ENCODE measurements around the gene ABRACL.

The ABRACL gene

DNA sequence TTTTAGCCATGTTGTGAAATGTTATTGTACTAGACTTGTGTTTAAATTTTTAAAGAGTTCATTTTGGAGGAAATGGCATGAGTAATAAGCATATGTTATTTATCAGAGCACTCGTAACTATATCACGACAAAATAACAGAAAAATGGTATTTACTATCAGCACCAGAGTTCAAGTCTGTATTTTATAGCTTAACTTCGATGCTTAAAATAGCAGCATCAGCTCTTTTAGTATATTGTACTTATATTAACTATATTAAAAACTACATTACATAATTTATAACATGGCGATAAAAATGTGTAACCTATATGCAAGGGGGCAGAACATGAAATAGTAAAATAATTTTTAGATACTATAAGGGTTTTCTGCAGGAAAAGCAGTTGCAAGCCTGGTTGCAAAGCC, 52.9 kb downstream of the ABRACL start:
- Histone ChIP-seq H3K9me3 (ENCODE audit: insufficient read depth, low read length) (no peaks in the 10 kb centered on the region), H3K4me1 (ENCODE audit: insufficient read depth, insufficient read length) (no peaks in the 10 kb centered on the region), H3K27me3 (ENCODE audit: insufficient read depth, insufficient read length) (no peaks in the 10 kb centered on the region), H3K36me3 (ENCODE audit: insufficient read depth, insufficient read length, low read length) (no peaks in the 10 kb centered on the region), H3K9ac (ENCODE audit: insufficient read length, low read depth) (no peak overlapping the region), H3K4me3 (ENCODE audit: insufficient read length, low read depth) (no peak overlapping the region)
- no peak for DNase-seq (ENCODE audit: low read depth, low spot score)
- no peak for TF ChIP-seq SUZ12 (IDR thresholded peaks at IDR 0.05; ENCODE audit: extremely low read depth, insufficient read depth, insufficient read length)
- no peak for TF ChIP-seq YY1 (IDR thresholded peaks at IDR 0.05; ENCODE audit: insufficient read depth, insufficient read length)
- no peak for TF ChIP-seq ZNF274 (IDR thresholded peaks at IDR 0.05; ENCODE audit: low read depth, low read length)

DNA sequence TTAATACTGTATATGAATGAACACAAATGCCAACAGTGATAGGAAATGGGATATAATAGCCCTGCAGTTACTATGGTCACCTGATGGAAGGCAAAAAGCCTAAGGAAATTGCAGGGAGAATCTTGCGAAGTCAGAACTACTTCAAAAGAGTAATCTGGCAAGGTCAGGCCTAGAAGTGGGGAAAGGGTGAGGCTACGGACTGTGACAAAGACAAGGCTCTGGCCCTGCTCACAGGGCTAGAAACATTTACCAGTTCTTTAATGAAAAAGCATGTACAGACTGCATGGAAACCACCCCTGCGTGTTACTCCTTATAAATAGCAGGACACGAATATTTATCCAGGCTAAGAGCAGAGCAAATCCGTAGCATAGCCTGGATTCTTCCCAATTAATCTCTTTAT, 53.8 kb downstream of the ABRACL start:
- no peaks in the 10 kb centered on the region for H3K36me3 ChIP-seq (ENCODE audit: insufficient read depth, insufficient read length, low read length)
- DNase-seq (ENCODE audit: low read depth, low spot score): no peak
- H3K27me3 ChIP-seq (ENCODE audit: insufficient read depth, insufficient read length): no peaks in the 10 kb centered on the region
- H3K4me1 ChIP-seq (ENCODE audit: insufficient read depth, insufficient read length): no peaks in the 10 kb centered on the region
- H3K9me3 ChIP-seq (ENCODE audit: insufficient read depth, low read length): no peaks in the 10 kb centered on the region
- H3K9ac ChIP-seq (ENCODE audit: insufficient read length, low read depth): no peak overlapping the region
- TF ChIP-seq SUZ12 (IDR thresholded peaks at IDR 0.05; ENCODE audit: extremely low read depth, insufficient read depth, insufficient read length) (no peak), YY1 (IDR thresholded peaks at IDR 0.05; ENCODE audit: insufficient read depth, insufficient read length) (no peak), ZNF274 (IDR thresholded peaks at IDR 0.05; ENCODE audit: low read depth, low read length) (no peak)
- H3K4me3 ChIP-seq (ENCODE audit: insufficient read length, low read depth): no peak overlapping the region

DNA sequence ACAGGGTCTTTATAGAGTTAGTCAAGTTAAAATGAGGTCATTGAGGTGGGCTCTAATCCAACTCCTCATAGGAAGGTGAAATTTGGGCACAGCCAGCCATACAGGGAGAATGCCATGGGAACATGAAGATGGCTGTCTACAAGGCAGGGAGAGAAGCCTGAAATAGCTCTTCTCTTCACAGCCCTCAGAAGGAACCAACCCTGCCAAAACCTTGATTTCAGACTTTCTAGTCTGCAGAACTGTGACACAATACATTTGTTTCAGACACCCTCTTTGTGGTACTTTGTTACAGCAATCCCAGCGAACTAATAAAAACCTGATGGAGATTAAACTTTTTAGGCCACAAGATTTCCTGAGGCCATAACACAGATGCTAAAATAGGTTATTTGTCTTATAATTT, 63.3 kb downstream of the ABRACL start:
- no peaks in the 10 kb centered on the region for H3K27me3 ChIP-seq (ENCODE audit: insufficient read depth, insufficient read length)
- H3K4me3 ChIP-seq (ENCODE audit: insufficient read length, low read depth): no peak overlapping the region
- no peaks in the 10 kb centered on the region for H3K36me3 ChIP-seq (ENCODE audit: insufficient read depth, insufficient read length, low read length)
- H3K9me3 ChIP-seq (ENCODE audit: insufficient read depth, low read length): no peaks in the 10 kb centered on the region; the same call in 1 of the 2 replicates
- TF ChIP-seq YY1 (IDR thresholded peaks at IDR 0.05; ENCODE audit: insufficient read depth, insufficient read length) (no peak), SUZ12 (IDR thresholded peaks at IDR 0.05; ENCODE audit: extremely low read depth, insufficient read depth, insufficient read length) (no peak), ZNF274 (IDR thresholded peaks at IDR 0.05; ENCODE audit: low read depth, low read length) (no peak)
- H3K4me1 ChIP-seq (ENCODE audit: insufficient read depth, insufficient read length): no peaks in the 10 kb centered on the region
- DNase-seq (ENCODE audit: low read depth, low spot score): no peak
- no peak overlapping the region for H3K9ac ChIP-seq (ENCODE audit: insufficient read length, low read depth)
